SU-DHL-6 (cell line): ENCODE results near the gene KCTD8.
"Not testable (repeated sequence)": the region's sequence is repeated elsewhere in the genome, so short reads cannot be mapped to it uniquely, and the experiment has no call there.

Experiments used
- EZH2phosphoT487 ChIP-seq: fragments of 200-600 bp; sonication (generic), shearing (Covaris generic); conservative IDR thresholded peaks from 2 replicates; pipeline ENCODE4 v1.6.1; 2018; ENCODE audit warnings: mild to moderate bottlenecking, antibody characterized with exemption, low read length, moderate library complexity, mixed read lengths
- TF ChIP-seq, protein P1 (sequence below): fragments of 200-600 bp; sonication (generic); IDR thresholded peaks from one replicate; pipeline ENCODE4 v1.5.1; 2017; ENCODE audit warnings: antibody characterized with exemption, mild to moderate bottlenecking, low read length, moderate library complexity; ENCODE audit not compliant: insufficient read depth, poor library complexity, severe bottlenecking

GRCh38 chr4:44181491-44182349, 266.9 kb downstream of the KCTD8 start:
- TF ChIP-seq, protein P1, sequence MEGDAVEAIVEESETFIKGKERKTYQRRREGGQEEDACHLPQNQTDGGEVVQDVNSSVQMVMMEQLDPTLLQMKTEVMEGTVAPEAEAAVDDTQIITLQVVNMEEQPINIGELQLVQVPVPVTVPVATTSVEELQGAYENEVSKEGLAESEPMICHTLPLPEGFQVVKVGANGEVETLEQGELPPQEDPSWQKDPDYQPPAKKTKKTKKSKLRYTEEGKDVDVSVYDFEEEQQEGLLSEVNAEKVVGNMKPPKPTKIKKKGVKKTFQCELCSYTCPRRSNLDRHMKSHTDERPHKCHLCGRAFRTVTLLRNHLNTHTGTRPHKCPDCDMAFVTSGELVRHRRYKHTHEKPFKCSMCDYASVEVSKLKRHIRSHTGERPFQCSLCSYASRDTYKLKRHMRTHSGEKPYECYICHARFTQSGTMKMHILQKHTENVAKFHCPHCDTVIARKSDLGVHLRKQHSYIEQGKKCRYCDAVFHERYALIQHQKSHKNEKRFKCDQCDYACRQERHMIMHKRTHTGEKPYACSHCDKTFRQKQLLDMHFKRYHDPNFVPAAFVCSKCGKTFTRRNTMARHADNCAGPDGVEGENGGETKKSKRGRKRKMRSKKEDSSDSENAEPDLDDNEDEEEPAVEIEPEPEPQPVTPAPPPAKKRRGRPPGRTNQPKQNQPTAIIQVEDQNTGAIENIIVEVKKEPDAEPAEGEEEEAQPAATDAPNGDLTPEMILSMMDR: not testable (repeated sequence)
- not testable (repeated sequence) for TF ChIP-seq EZH2phosphoT487
